ENCODE data around the gene MC1R.

DNA sequence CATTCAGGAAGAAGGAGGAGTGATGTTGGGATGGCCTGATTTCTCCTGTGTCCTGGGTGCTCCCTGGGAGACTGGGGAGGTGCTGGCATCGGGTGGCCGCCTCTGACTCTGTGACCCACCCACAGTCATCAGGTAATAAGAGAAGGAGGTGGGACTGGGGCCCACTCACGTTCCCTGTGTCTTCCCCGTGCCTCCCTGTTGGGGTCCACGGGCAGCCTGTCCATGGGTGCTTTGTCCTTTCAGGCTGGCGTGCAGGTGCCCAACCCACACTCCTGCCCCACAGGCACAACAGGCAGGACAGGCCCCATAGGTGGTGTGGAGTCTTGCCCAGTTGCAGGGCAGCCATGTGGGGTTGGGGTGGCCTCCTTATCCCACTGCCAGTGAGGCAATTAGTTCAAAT, 33.9 kb downstream of the MC1R start:
- TF ChIP-seq, protein P1, sequence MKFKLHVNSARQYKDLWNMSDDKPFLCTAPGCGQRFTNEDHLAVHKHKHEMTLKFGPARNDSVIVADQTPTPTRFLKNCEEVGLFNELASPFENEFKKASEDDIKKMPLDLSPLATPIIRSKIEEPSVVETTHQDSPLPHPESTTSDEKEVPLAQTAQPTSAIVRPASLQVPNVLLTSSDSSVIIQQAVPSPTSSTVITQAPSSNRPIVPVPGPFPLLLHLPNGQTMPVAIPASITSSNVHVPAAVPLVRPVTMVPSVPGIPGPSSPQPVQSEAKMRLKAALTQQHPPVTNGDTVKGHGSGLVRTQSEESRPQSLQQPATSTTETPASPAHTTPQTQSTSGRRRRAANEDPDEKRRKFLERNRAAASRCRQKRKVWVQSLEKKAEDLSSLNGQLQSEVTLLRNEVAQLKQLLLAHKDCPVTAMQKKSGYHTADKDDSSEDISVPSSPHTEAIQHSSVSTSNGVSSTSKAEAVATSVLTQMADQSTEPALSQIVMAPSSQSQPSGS (CRISPR knock-in tag; IDR thresholded peaks at IDR 0.05; ENCODE audit: borderline replicate concordance, low read depth): no peak
- TF ChIP-seq, protein P2, sequence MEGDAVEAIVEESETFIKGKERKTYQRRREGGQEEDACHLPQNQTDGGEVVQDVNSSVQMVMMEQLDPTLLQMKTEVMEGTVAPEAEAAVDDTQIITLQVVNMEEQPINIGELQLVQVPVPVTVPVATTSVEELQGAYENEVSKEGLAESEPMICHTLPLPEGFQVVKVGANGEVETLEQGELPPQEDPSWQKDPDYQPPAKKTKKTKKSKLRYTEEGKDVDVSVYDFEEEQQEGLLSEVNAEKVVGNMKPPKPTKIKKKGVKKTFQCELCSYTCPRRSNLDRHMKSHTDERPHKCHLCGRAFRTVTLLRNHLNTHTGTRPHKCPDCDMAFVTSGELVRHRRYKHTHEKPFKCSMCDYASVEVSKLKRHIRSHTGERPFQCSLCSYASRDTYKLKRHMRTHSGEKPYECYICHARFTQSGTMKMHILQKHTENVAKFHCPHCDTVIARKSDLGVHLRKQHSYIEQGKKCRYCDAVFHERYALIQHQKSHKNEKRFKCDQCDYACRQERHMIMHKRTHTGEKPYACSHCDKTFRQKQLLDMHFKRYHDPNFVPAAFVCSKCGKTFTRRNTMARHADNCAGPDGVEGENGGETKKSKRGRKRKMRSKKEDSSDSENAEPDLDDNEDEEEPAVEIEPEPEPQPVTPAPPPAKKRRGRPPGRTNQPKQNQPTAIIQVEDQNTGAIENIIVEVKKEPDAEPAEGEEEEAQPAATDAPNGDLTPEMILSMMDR (IDR thresholded peaks at IDR 0.05): no peak
- TF ChIP-seq JUN (CRISPR knock-in tag; IDR thresholded peaks at IDR 0.05) (no peak), NFE2L1 (CRISPR knock-in tag; IDR thresholded peaks at IDR 0.05) (no peak), ETV6 (CRISPR knock-in tag; IDR thresholded peaks at IDR 0.05) (no peak), EMX1 (CRISPR knock-in tag; IDR thresholded peaks at IDR 0.05) (no peak), SP1 (CRISPR knock-in tag; conservative IDR thresholded peaks at IDR 0.05) (no peak)
- TF ChIP-seq, protein P3, sequence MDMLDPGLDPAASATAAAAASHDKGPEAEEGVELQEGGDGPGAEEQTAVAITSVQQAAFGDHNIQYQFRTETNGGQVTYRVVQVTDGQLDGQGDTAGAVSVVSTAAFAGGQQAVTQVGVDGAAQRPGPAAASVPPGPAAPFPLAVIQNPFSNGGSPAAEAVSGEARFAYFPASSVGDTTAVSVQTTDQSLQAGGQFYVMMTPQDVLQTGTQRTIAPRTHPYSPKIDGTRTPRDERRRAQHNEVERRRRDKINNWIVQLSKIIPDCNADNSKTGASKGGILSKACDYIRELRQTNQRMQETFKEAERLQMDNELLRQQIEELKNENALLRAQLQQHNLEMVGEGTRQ (CRISPR knock-in tag; IDR thresholded peaks at IDR 0.05): no peak
- TF ChIP-seq, protein P4, sequence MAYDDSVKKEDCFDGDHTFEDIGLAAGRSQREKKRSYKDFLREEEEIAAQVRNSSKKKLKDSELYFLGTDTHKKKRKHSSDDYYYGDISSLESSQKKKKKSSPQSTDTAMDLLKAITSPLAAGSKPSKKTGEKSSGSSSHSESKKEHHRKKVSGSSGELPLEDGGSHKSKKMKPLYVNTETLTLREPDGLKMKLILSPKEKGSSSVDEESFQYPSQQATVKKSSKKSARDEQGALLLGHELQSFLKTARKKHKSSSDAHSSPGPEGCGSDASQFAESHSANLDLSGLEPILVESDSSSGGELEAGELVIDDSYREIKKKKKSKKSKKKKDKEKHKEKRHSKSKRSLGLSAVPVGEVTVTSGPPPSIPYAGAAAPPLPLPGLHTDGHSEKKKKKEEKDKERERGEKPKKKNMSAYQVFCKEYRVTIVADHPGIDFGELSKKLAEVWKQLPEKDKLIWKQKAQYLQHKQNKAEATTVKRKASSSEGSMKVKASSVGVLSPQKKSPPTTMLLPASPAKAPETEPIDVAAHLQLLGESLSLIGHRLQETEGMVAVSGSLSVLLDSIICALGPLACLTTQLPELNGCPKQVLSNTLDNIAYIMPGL (CRISPR knock-in tag; IDR thresholded peaks at IDR 0.05): no peak
- TF ChIP-seq, protein P5, sequence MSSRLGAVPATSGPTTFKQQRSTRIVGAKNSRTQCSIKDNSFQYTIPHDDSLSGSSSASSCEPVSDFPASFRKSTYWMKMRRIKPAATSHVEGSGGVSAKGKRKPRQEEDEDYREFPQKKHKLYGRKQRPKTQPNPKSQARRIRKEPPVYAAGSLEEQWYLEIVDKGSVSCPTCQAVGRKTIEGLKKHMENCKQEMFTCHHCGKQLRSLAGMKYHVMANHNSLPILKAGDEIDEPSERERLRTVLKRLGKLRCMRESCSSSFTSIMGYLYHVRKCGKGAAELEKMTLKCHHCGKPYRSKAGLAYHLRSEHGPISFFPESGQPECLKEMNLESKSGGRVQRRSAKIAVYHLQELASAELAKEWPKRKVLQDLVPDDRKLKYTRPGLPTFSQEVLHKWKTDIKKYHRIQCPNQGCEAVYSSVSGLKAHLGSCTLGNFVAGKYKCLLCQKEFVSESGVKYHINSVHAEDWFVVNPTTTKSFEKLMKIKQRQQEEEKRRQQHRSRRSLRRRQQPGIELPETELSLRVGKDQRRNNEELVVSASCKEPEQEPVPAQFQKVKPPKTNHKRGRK (CRISPR knock-in tag; IDR thresholded peaks at IDR 0.05; ENCODE audit: borderline replicate concordance): no peak
- TF ChIP-seq, protein P6, sequence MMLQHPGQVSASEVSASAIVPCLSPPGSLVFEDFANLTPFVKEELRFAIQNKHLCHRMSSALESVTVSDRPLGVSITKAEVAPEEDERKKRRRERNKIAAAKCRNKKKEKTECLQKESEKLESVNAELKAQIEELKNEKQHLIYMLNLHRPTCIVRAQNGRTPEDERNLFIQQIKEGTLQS (CRISPR knock-in tag; conservative IDR thresholded peaks at IDR 0.05): no peak

Measured in WTC11 (cell line).